GM23248 (cell line): ENCODE results near the gene MNAT1.

Experiments used
- EZH2 ChIP-seq: fragments of 200-600 bp; sonication (generic); IDR thresholded peaks from 2 replicates; pipeline ENCODE4 v1.6.1; 2018; ENCODE audit warnings: antibody characterized with exemption, mild to moderate bottlenecking; ENCODE audit not compliant: insufficient read depth, poor library complexity, severe bottlenecking
- EZH2phosphoT487 ChIP-seq: fragments of 200-600 bp; sonication (generic); IDR thresholded peaks from 2 replicates; pipeline ENCODE4 v1.6.1; 2018; ENCODE audit warnings: antibody characterized with exemption, moderate library complexity, mild to moderate bottlenecking, low read depth; ENCODE audit not compliant: insufficient read depth

GRCh38 chr14:60925286-60925685 is 190.7 kb downstream of the MNAT1 start:
- no peak for TF ChIP-seq EZH2
- TF ChIP-seq EZH2phosphoT487: no peak
